Osteoblast (primary cell): ENCODE results near the gene ADAMTS17. TPM values are rescaled to one million over a fixed set of nuclear protein-coding genes. Genes with fewer than 3 reads are reported as not detected.

Experiments used
- DNase-seq: peaks from one replicate; pipeline ENCODE4 v3.0.0; 2011; ENCODE audit warnings: low spot score, mixed read lengths; ENCODE audit not compliant: insufficient read length; ENCODE audit errors: missing footprints
- H2AFZ ChIP-seq: 2 replicates; pipeline ENCODE4 v1.6.0; 2011; ENCODE audit warnings: mild to moderate bottlenecking, low read length
- H3K27ac ChIP-seq: 2 replicates; pipeline ENCODE4 v1.5.1; 2011; ENCODE audit warnings: mild to moderate bottlenecking, low read depth, low read length, moderate library complexity
- H3K27me3 ChIP-seq: 2 replicates; pipeline ENCODE4 v1.6.0; 2012; ENCODE audit warnings: mild to moderate bottlenecking, control low read depth, inconsistent platforms, low read length, moderate library complexity; ENCODE audit not compliant: insufficient read depth
- H3K36me3 ChIP-seq: 2 replicates; pipeline ENCODE4 v1.5.1; 2011; ENCODE audit warnings: mild to moderate bottlenecking, low read length, control low read depth, moderate library complexity; ENCODE audit not compliant: insufficient read depth
- H3K4me1 ChIP-seq: 2 replicates; pipeline ENCODE4 v1.5.1; 2011; ENCODE audit warnings: mild to moderate bottlenecking, low read length, control low read depth, moderate library complexity; ENCODE audit not compliant: insufficient read depth
- H3K4me2 ChIP-seq: 2 replicates; pipeline ENCODE4 v1.6.0; 2011; ENCODE audit warnings: mild to moderate bottlenecking, low read length; ENCODE audit not compliant: insufficient read depth
- H3K4me3 ChIP-seq: fragments of 200-600 bp; sonication (generic); 3 replicates; pipeline ENCODE4 v1.5.1; 2012; ENCODE audit warnings: mild to moderate bottlenecking, low read length, inconsistent platforms; ENCODE audit not compliant: insufficient read depth
- H3K79me2 ChIP-seq: 2 replicates; pipeline ENCODE4 v1.6.0; 2012; ENCODE audit warnings: mild to moderate bottlenecking, low read length, control low read depth, inconsistent platforms; ENCODE audit not compliant: insufficient read depth
- H3K9me3 ChIP-seq: 2 replicates; pipeline ENCODE4 v1.5.1; 2011; ENCODE audit warnings: low read depth, low read length, control low read depth
- H4K20me1 ChIP-seq: 2 replicates; pipeline ENCODE4 v1.6.0; 2012; ENCODE audit warnings: mild to moderate bottlenecking, low read length, control low read depth; ENCODE audit not compliant: insufficient read depth
- CTCF ChIP-seq: IDR thresholded peaks from 2 replicates; pipeline ENCODE4 v1.5.1; 2011; ENCODE audit warnings: mild to moderate bottlenecking, low read depth, low read length, moderate library complexity; ENCODE audit errors: extremely low read depth
- total RNA-seq: library from RNA; depleted of rRNA; stranded (reverse); fragments of >200 nt; gene quantifications from 2 replicates; pipeline ENCODE4 v1.2.3, GENCODE V29; 2012

ADAMTS17 gene
- total RNA-seq, 1 donor = under 0.01 TPM

- H2AFZ ChIP-seq = no peak overlapping the region
- H3K79me2 ChIP-seq = no peaks in the 10 kb centered on the region
- H3K27ac ChIP-seq = no peak overlapping the region
- no peaks in the 10 kb centered on the region for H3K36me3 ChIP-seq
- peaks cover under 1% of the 10 kb centered on the region for H3K9me3 ChIP-seq
- no peak overlapping the region for H3K4me3 ChIP-seq
- H4K20me1 ChIP-seq = no peaks in the 10 kb centered on the region
- no peak for TF ChIP-seq CTCF
- no peaks in the 10 kb centered on the region for H3K4me1 ChIP-seq
- no peak for DNase-seq
- H3K27me3 ChIP-seq = no peaks in the 10 kb centered on the region
- no peak overlapping the region for H3K4me2 ChIP-seq
Measured at GRCh38 chr15:100167884-100168375, 173.8 kb downstream of the ADAMTS17 start.

- Histone ChIP-seq H3K9me3 (no peaks in the 10 kb centered on the region), H3K4me2 (no peak overlapping the region), H3K36me3 (no peaks in the 10 kb centered on the region), H3K27ac (no peak overlapping the region), H2AFZ (no peak overlapping the region), H3K4me1 (no peaks in the 10 kb centered on the region), H4K20me1 (no peaks in the 10 kb centered on the region), H3K4me3 (no peak overlapping the region), H3K27me3 (no peaks in the 10 kb centered on the region), H3K79me2 (no peaks in the 10 kb centered on the region)
- no peak for DNase-seq
- no peak for TF ChIP-seq CTCF
Measured at GRCh38 chr15:100166313-100166712, 175.5 kb downstream of the ADAMTS17 start.

GRCh38 chr15:100163961-100164360 is 177.8 kb downstream of the ADAMTS17 start:
- no peak for DNase-seq
- H3K4me1 ChIP-seq = no peaks in the 10 kb centered on the region
- no peak overlapping the region for H2AFZ ChIP-seq
- no peak overlapping the region for H3K27ac ChIP-seq
- H3K27me3 ChIP-seq = no peaks in the 10 kb centered on the region
- no peak overlapping the region for H3K4me2 ChIP-seq
- H4K20me1 ChIP-seq = no peaks in the 10 kb centered on the region
- H3K36me3 ChIP-seq = no peaks in the 10 kb centered on the region
- no peaks in the 10 kb centered on the region for H3K9me3 ChIP-seq
- TF ChIP-seq CTCF = no peak
- no peaks in the 10 kb centered on the region for H3K79me2 ChIP-seq
- H3K4me3 ChIP-seq = no peak overlapping the region

GRCh38 chr15:100160953-100161352 is 180.8 kb downstream of the ADAMTS17 start:
- H3K36me3 ChIP-seq = no peaks in the 10 kb centered on the region
- H2AFZ ChIP-seq = no peak overlapping the region
- no peaks in the 10 kb centered on the region for H4K20me1 ChIP-seq
- no peak overlapping the region for H3K27ac ChIP-seq
- H3K79me2 ChIP-seq = no peaks in the 10 kb centered on the region
- no peaks in the 10 kb centered on the region for H3K4me1 ChIP-seq
- H3K4me3 ChIP-seq = no peak overlapping the region
- DNase-seq = no peak
- H3K27me3 ChIP-seq = no peaks in the 10 kb centered on the region
- no peaks in the 10 kb centered on the region for H3K9me3 ChIP-seq
- H3K4me2 ChIP-seq = no peak overlapping the region
- no peak for TF ChIP-seq CTCF
